Neural progenitor cell (in vitro differentiated cells): ENCODE measurements around the gene TEAD3.

Experiments
- CTCF ChIP-seq: fragments of 200-600 bp; sonication (generic); IDR thresholded peaks from 2 replicates; pipeline ENCODE4 v1.5.1; 2017; ENCODE audit warnings: antibody characterized with exemption, mild to moderate bottlenecking
- EZH2 ChIP-seq: fragments of 200-600 bp; sonication (generic); IDR thresholded peaks from 2 replicates; pipeline ENCODE4 v1.6.1; 2017; ENCODE audit warnings: antibody characterized with exemption, mild to moderate bottlenecking, moderate library complexity

DNA sequence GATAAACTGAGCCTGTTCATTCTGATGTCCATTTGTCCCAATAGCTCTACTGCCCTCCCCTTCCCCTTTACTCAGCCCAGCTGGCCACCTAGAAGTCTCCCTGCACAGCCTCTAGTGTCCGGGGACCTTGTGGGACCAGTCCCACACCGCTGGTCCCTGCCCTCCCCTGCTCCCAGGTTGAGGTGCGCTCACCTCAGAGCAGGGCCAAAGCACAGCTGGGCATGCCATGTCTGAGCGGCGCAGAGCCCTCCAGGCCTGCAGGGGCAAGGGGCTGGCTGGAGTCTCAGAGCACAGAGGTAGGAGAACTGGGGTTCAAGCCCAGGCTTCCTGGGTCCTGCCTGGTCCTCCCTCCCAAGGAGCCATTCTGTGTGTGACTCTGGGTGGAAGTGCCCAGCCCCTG, 69.4 kb downstream of the TEAD3 start:
- TF ChIP-seq CTCF (no peak), EZH2 (no peak)
